ENCODE data around the gene CCNB3.

Gene CCNB3

GRCh38 chrX:50202539-50202938 is 2.0 kb upstream of the CCNB3 start:
- TF ChIP-seq REST (IDR thresholded peaks at IDR 0.05; ENCODE audit: insufficient read depth in 1 of 2, low read depth in 2 of 2, low read length in 2 of 2) (no peak), TAF1 (IDR thresholded peaks at IDR 0.05; ENCODE audit: borderline replicate concordance, insufficient read depth, low read length) (no peak), POLR2AphosphoS5 (IDR thresholded peaks at IDR 0.05; ENCODE audit: low read depth, low read length) (no peak), SIN3A (IDR thresholded peaks at IDR 0.05; ENCODE audit: borderline replicate concordance, insufficient read depth, low read length) (no peak), FOXP2 (optimal IDR thresholded peaks at IDR 0.05; ENCODE audit: borderline replicate concordance, extremely low read depth, extremely low read length, insufficient read depth) (no peak)

GRCh38 chrX:50206753-50207152 is 2.2 kb downstream of the CCNB3 start:
- TF ChIP-seq TAF1 (IDR thresholded peaks at IDR 0.05; ENCODE audit: borderline replicate concordance, insufficient read depth, low read length) (no peak), SIN3A (IDR thresholded peaks at IDR 0.05; ENCODE audit: borderline replicate concordance, insufficient read depth, low read length) (no peak), FOXP2 (optimal IDR thresholded peaks at IDR 0.05; ENCODE audit: borderline replicate concordance, extremely low read depth, extremely low read length, insufficient read depth) (no peak), REST (IDR thresholded peaks at IDR 0.05; ENCODE audit: insufficient read depth in 1 of 2, low read depth in 2 of 2, low read length in 2 of 2) (no peak), POLR2AphosphoS5 (IDR thresholded peaks at IDR 0.05; ENCODE audit: low read depth, low read length) (no peak)

GRCh38 chrX:50211510-50211909 is 6.9 kb downstream of the CCNB3 start:
- TF ChIP-seq TAF1 (IDR thresholded peaks at IDR 0.05; ENCODE audit: borderline replicate concordance, insufficient read depth, low read length) (no peak), POLR2AphosphoS5 (IDR thresholded peaks at IDR 0.05; ENCODE audit: low read depth, low read length) (no peak), REST (IDR thresholded peaks at IDR 0.05; ENCODE audit: insufficient read depth in 1 of 2, low read depth in 2 of 2, low read length in 2 of 2) (no peak)

GRCh38 chrX:50281253-50281652 is 76.7 kb downstream of the CCNB3 start:
- no peak for TF ChIP-seq FOXP2 (optimal IDR thresholded peaks at IDR 0.05; ENCODE audit: borderline replicate concordance, extremely low read depth, extremely low read length, insufficient read depth)
- TF ChIP-seq REST (IDR thresholded peaks at IDR 0.05; ENCODE audit: insufficient read depth in 1 of 2, low read depth in 2 of 2, low read length in 2 of 2), result no peak
- no peak for TF ChIP-seq TAF1 (IDR thresholded peaks at IDR 0.05; ENCODE audit: borderline replicate concordance, insufficient read depth, low read length)
- TF ChIP-seq SIN3A (IDR thresholded peaks at IDR 0.05; ENCODE audit: borderline replicate concordance, insufficient read depth, low read length), result no peak
- no peak for TF ChIP-seq POLR2AphosphoS5 (IDR thresholded peaks at IDR 0.05; ENCODE audit: low read depth, low read length)

GRCh38 chrX:50327235-50327634 is 122.7 kb downstream of the CCNB3 start:
- TF ChIP-seq TAF1 (IDR thresholded peaks at IDR 0.05; ENCODE audit: borderline replicate concordance, insufficient read depth, low read length) (no peak), FOXP2 (optimal IDR thresholded peaks at IDR 0.05; ENCODE audit: borderline replicate concordance, extremely low read depth, extremely low read length, insufficient read depth) (no peak), POLR2AphosphoS5 (IDR thresholded peaks at IDR 0.05; ENCODE audit: low read depth, low read length) (no peak), REST (IDR thresholded peaks at IDR 0.05; ENCODE audit: insufficient read depth in 1 of 2, low read depth in 2 of 2, low read length in 2 of 2) (no peak), SIN3A (IDR thresholded peaks at IDR 0.05; ENCODE audit: borderline replicate concordance, insufficient read depth, low read length) (no peak)

Data from PFSK-1 (cell line).